ENCODE results near the gene LRRC8B.

Gene LRRC8B

GRCh38 chr1:89574621-89575020, 50.0 kb downstream of the LRRC8B start:
- Histone ChIP-seq H3K4me1 (ENCODE audit: control insufficient read depth in 1 of 2, insufficient read depth in 2 of 2, low read length in 2 of 2) (no peaks in the 10 kb centered on the region), H3K27ac (ENCODE audit: low read length) (no peak overlapping the region), H3K4me3 (ENCODE audit: low read depth in 1 of 2, low read length in 2 of 2) (no peak overlapping the region)

GRCh38 chr1:89575207-89575606, 50.6 kb downstream of the LRRC8B start:
- Histone ChIP-seq H3K9me3 (ENCODE audit: control insufficient read depth in 1 of 2, low read length in 2 of 2) (no peaks in the 10 kb centered on the region), H3K36me3 (ENCODE audit: control insufficient read depth in 1 of 2, insufficient read depth in 2 of 2, low read length in 2 of 2) (no peaks in the 10 kb centered on the region), H3K4me3 (ENCODE audit: low read depth in 1 of 2, low read length in 2 of 2) (no peak overlapping the region), H3K27me3 (ENCODE audit: low read depth, low read length) (no peaks in the 10 kb centered on the region), H3K4me1 (ENCODE audit: control insufficient read depth in 1 of 2, insufficient read depth in 2 of 2, low read length in 2 of 2) (no peaks in the 10 kb centered on the region), H3K27ac (ENCODE audit: low read length) (no peak overlapping the region)

More at GRCh38 chr1:89574621-89575020, 50.0 kb downstream of the LRRC8B start:
- Histone ChIP-seq H3K9me3 (ENCODE audit: control insufficient read depth in 1 of 2, low read length in 2 of 2) (no peaks in the 10 kb centered on the region), H3K27me3 (ENCODE audit: low read depth, low read length) (no peaks in the 10 kb centered on the region), H3K36me3 (ENCODE audit: control insufficient read depth in 1 of 2, insufficient read depth in 2 of 2, low read length in 2 of 2) (no peaks in the 10 kb centered on the region)

GRCh38 chr1:89576013-89576412, 51.4 kb downstream of the LRRC8B start:
- Histone ChIP-seq H3K9me3 (ENCODE audit: control insufficient read depth in 1 of 2, low read length in 2 of 2) (no peaks in the 10 kb centered on the region), H3K27me3 (ENCODE audit: low read depth, low read length) (no peaks in the 10 kb centered on the region), H3K36me3 (ENCODE audit: control insufficient read depth in 1 of 2, insufficient read depth in 2 of 2, low read length in 2 of 2) (peaks cover 0 to 4% of the 10 kb centered on the region in 2 donors), H3K27ac (ENCODE audit: low read length) (no peak overlapping the region), H3K4me3 (ENCODE audit: low read depth in 1 of 2, low read length in 2 of 2) (no peak overlapping the region), H3K4me1 (ENCODE audit: control insufficient read depth in 1 of 2, insufficient read depth in 2 of 2, low read length in 2 of 2) (no peaks in the 10 kb centered on the region)

GRCh38 chr1:89578151-89578550, 53.5 kb downstream of the LRRC8B start:
- H3K4me1 ChIP-seq (ENCODE audit: control insufficient read depth in 1 of 2, insufficient read depth in 2 of 2, low read length in 2 of 2), result no peaks in the 10 kb centered on the region
- H3K9me3 ChIP-seq (ENCODE audit: control insufficient read depth in 1 of 2, low read length in 2 of 2), result no peaks in the 10 kb centered on the region
- H3K36me3 ChIP-seq (ENCODE audit: control insufficient read depth in 1 of 2, insufficient read depth in 2 of 2, low read length in 2 of 2), result peaks cover 8% of the 10 kb centered on the region in 2 donors

GRCh38 chr1:89578946-89579684, 54.5 kb downstream of the LRRC8B start:
- H3K9me3 ChIP-seq (ENCODE audit: control insufficient read depth in 1 of 2, low read length in 2 of 2), result no peaks in the 10 kb centered on the region
- peaks cover 8 to 17% of the 10 kb centered on the region in 2 donors for H3K36me3 ChIP-seq (ENCODE audit: control insufficient read depth in 1 of 2, insufficient read depth in 2 of 2, low read length in 2 of 2)
- H3K27ac ChIP-seq (ENCODE audit: low read length), result no peak overlapping the region
- no peaks in the 10 kb centered on the region for H3K4me1 ChIP-seq (ENCODE audit: control insufficient read depth in 1 of 2, insufficient read depth in 2 of 2, low read length in 2 of 2)
- H3K4me3 ChIP-seq (ENCODE audit: low read depth in 1 of 2, low read length in 2 of 2), result no peak overlapping the region
- no peaks in the 10 kb centered on the region for H3K27me3 ChIP-seq (ENCODE audit: low read depth, low read length)

More at GRCh38 chr1:89578151-89578550, 53.5 kb downstream of the LRRC8B start:
- Histone ChIP-seq H3K27me3 (ENCODE audit: low read depth, low read length) (no peaks in the 10 kb centered on the region), H3K27ac (ENCODE audit: low read length) (no peak overlapping the region), H3K4me3 (ENCODE audit: low read depth in 1 of 2, low read length in 2 of 2) (no peak overlapping the region)

GRCh38 chr1:89580036-89580435, 55.4 kb downstream of the LRRC8B start:
- H3K4me3 ChIP-seq (ENCODE audit: low read depth in 1 of 2, low read length in 2 of 2), result no peak overlapping the region
- peaks cover 10 to 17% of the 10 kb centered on the region in 2 donors for H3K36me3 ChIP-seq (ENCODE audit: control insufficient read depth in 1 of 2, insufficient read depth in 2 of 2, low read length in 2 of 2)
- H3K27me3 ChIP-seq (ENCODE audit: low read depth, low read length), result no peaks in the 10 kb centered on the region
- H3K9me3 ChIP-seq (ENCODE audit: control insufficient read depth in 1 of 2, low read length in 2 of 2), result no peaks in the 10 kb centered on the region
- no peak overlapping the region for H3K27ac ChIP-seq (ENCODE audit: low read length)
- H3K4me1 ChIP-seq (ENCODE audit: control insufficient read depth in 1 of 2, insufficient read depth in 2 of 2, low read length in 2 of 2), result no peaks in the 10 kb centered on the region

- H3K27me3 ChIP-seq (ENCODE audit: low read depth, low read length), result no peaks in the 10 kb centered on the region
- no peak overlapping the region for H3K27ac ChIP-seq (ENCODE audit: low read length)
- no peak overlapping the region for H3K4me3 ChIP-seq (ENCODE audit: low read depth in 1 of 2, low read length in 2 of 2)
- peaks cover 13 to 17% of the 10 kb centered on the region in 2 donors for H3K36me3 ChIP-seq (ENCODE audit: control insufficient read depth in 1 of 2, insufficient read depth in 2 of 2, low read length in 2 of 2)
- no peaks in the 10 kb centered on the region for H3K9me3 ChIP-seq (ENCODE audit: control insufficient read depth in 1 of 2, low read length in 2 of 2)
- no peaks in the 10 kb centered on the region for H3K4me1 ChIP-seq (ENCODE audit: control insufficient read depth in 1 of 2, insufficient read depth in 2 of 2, low read length in 2 of 2)
Measured at GRCh38 chr1:89581859-89582258, 57.2 kb downstream of the LRRC8B start.

GRCh38 chr1:89582571-89582970, 57.9 kb downstream of the LRRC8B start:
- H3K9me3 ChIP-seq (ENCODE audit: control insufficient read depth in 1 of 2, low read length in 2 of 2), result no peaks in the 10 kb centered on the region
- H3K4me3 ChIP-seq (ENCODE audit: low read depth in 1 of 2, low read length in 2 of 2), result no peak overlapping the region
- H3K4me1 ChIP-seq (ENCODE audit: control insufficient read depth in 1 of 2, insufficient read depth in 2 of 2, low read length in 2 of 2), result no peaks in the 10 kb centered on the region
- peaks cover 13 to 17% of the 10 kb centered on the region in 2 donors for H3K36me3 ChIP-seq (ENCODE audit: control insufficient read depth in 1 of 2, insufficient read depth in 2 of 2, low read length in 2 of 2)
- no peak overlapping the region for H3K27ac ChIP-seq (ENCODE audit: low read length)
- H3K27me3 ChIP-seq (ENCODE audit: low read depth, low read length), result no peaks in the 10 kb centered on the region

GRCh38 chr1:89584211-89584610, 59.6 kb downstream of the LRRC8B start:
- Histone ChIP-seq H3K27ac (ENCODE audit: low read length) (no peak overlapping the region), H3K4me3 (ENCODE audit: low read depth in 1 of 2, low read length in 2 of 2) (no peak overlapping the region), H3K4me1 (ENCODE audit: control insufficient read depth in 1 of 2, insufficient read depth in 2 of 2, low read length in 2 of 2) (no peaks in the 10 kb centered on the region), H3K36me3 (ENCODE audit: control insufficient read depth in 1 of 2, insufficient read depth in 2 of 2, low read length in 2 of 2) (peaks cover 13 to 17% of the 10 kb centered on the region in 2 donors), H3K9me3 (ENCODE audit: control insufficient read depth in 1 of 2, low read length in 2 of 2) (no peaks in the 10 kb centered on the region), H3K27me3 (ENCODE audit: low read depth, low read length) (no peaks in the 10 kb centered on the region)

- H3K27ac ChIP-seq (ENCODE audit: low read length), result no peak overlapping the region
- no peaks in the 10 kb centered on the region for H3K27me3 ChIP-seq (ENCODE audit: low read depth, low read length)
- no peaks in the 10 kb centered on the region for H3K4me1 ChIP-seq (ENCODE audit: control insufficient read depth in 1 of 2, insufficient read depth in 2 of 2, low read length in 2 of 2)
- no peak overlapping the region for H3K4me3 ChIP-seq (ENCODE audit: low read depth in 1 of 2, low read length in 2 of 2)
- H3K9me3 ChIP-seq (ENCODE audit: control insufficient read depth in 1 of 2, low read length in 2 of 2), result no peaks in the 10 kb centered on the region
- peaks cover 13 to 17% of the 10 kb centered on the region in 2 donors for H3K36me3 ChIP-seq (ENCODE audit: control insufficient read depth in 1 of 2, insufficient read depth in 2 of 2, low read length in 2 of 2)
Measured at GRCh38 chr1:89584781-89585180, 60.2 kb downstream of the LRRC8B start.

GRCh38 chr1:89587729-89588161, 63.1 kb downstream of the LRRC8B start:
- H3K36me3 ChIP-seq (ENCODE audit: control insufficient read depth in 1 of 2, insufficient read depth in 2 of 2, low read length in 2 of 2), result peaks cover 5 to 13% of the 10 kb centered on the region in 2 donors
- H3K4me1 ChIP-seq (ENCODE audit: control insufficient read depth in 1 of 2, insufficient read depth in 2 of 2, low read length in 2 of 2), result no peaks in the 10 kb centered on the region
- H3K4me3 ChIP-seq (ENCODE audit: low read depth in 1 of 2, low read length in 2 of 2), result no peak overlapping the region
- no peaks in the 10 kb centered on the region for H3K27me3 ChIP-seq (ENCODE audit: low read depth, low read length)
- no peak overlapping the region for H3K27ac ChIP-seq (ENCODE audit: low read length)
- no peaks in the 10 kb centered on the region for H3K9me3 ChIP-seq (ENCODE audit: control insufficient read depth in 1 of 2, low read length in 2 of 2)

GRCh38 chr1:89588480-89588879, 63.9 kb downstream of the LRRC8B start:
- Histone ChIP-seq H3K27ac (ENCODE audit: low read length) (no peak overlapping the region), H3K36me3 (ENCODE audit: control insufficient read depth in 1 of 2, insufficient read depth in 2 of 2, low read length in 2 of 2) (peaks cover 4 to 6% of the 10 kb centered on the region in 2 donors), H3K4me3 (ENCODE audit: low read depth in 1 of 2, low read length in 2 of 2) (no peak overlapping the region), H3K4me1 (ENCODE audit: control insufficient read depth in 1 of 2, insufficient read depth in 2 of 2, low read length in 2 of 2) (no peaks in the 10 kb centered on the region), H3K9me3 (ENCODE audit: control insufficient read depth in 1 of 2, low read length in 2 of 2) (no peaks in the 10 kb centered on the region), H3K27me3 (ENCODE audit: low read depth, low read length) (no peaks in the 10 kb centered on the region)
